PFSK-1 (cell line): ENCODE measurements around the gene SMIM45.

Source experiments
- FOXP2 ChIP-seq: optimal IDR thresholded peaks from 2 replicates; pipeline ENCODE3; 2011; ENCODE audit warnings: borderline replicate concordance, control low read depth, inconsistent platforms; ENCODE audit not compliant: insufficient read depth; ENCODE audit errors: extremely low read length, extremely low read depth
- POLR2AphosphoS5 ChIP-seq: IDR thresholded peaks from 2 replicates; pipeline ENCODE4 v1.6.1; 2012; ENCODE audit warnings: low read depth, mild to moderate bottlenecking, control low read depth, low read length, moderate library complexity
- REST ChIP-seq, 2 experiments: IDR thresholded peaks; 2 replicates each; pipeline versions ENCODE4 v1.6.1 to v1.8.0; 2011 to 2012; ENCODE audit warnings: low read depth in 2 of 2, low read length in 2 of 2, control low read depth in 1 of 2, inconsistent platforms in 1 of 2, mild to moderate bottlenecking in 1 of 2, moderate library complexity in 1 of 2; ENCODE audit not compliant: insufficient read depth in 1 of 2
- SIN3A ChIP-seq: IDR thresholded peaks from 2 replicates; pipeline ENCODE4 v1.6.1; 2012; ENCODE audit warnings: mild to moderate bottlenecking, low read length, moderate library complexity, borderline replicate concordance; ENCODE audit not compliant: insufficient read depth
- TAF1 ChIP-seq: IDR thresholded peaks from 2 replicates; pipeline ENCODE4 v1.6.1; 2012; ENCODE audit warnings: low read length, control low read depth, borderline replicate concordance; ENCODE audit not compliant: insufficient read depth

Gene SMIM45

GRCh38 chr22:41917375-41917902 is 34.5 kb upstream of the SMIM45 start:
- TF ChIP-seq SIN3A (no peak), TAF1 (no peak), FOXP2 (no peak), REST (IDR thresholded peaks at IDR 0.05; ENCODE audit: insufficient read depth in 1 of 2, low read depth in 2 of 2, low read length in 2 of 2) (no peak), POLR2AphosphoS5 (no peak)

- no peak for TF ChIP-seq REST (IDR thresholded peaks at IDR 0.05; ENCODE audit: insufficient read depth in 1 of 2, low read depth in 2 of 2, low read length in 2 of 2)
- TF ChIP-seq SIN3A: no peak
- TF ChIP-seq POLR2AphosphoS5: no peak
- TF ChIP-seq TAF1: no peak
- no peak for TF ChIP-seq FOXP2
Measured at GRCh38 chr22:41917903-41918791, 33.8 kb upstream of the SMIM45 start.

- TF ChIP-seq REST (IDR thresholded peaks at IDR 0.05; ENCODE audit: insufficient read depth in 1 of 2, low read depth in 2 of 2, low read length in 2 of 2) (no peak), FOXP2 (no peak), POLR2AphosphoS5 (no peak), SIN3A (no peak), TAF1 (no peak)
Measured at GRCh38 chr22:41919357-41920224, 32.4 kb upstream of the SMIM45 start.

GRCh38 chr22:41920271-41920976 is 31.5 kb upstream of the SMIM45 start:
- TF ChIP-seq FOXP2 (no peak), TAF1 (no peak), POLR2AphosphoS5 (no peak), SIN3A (no peak), REST (IDR thresholded peaks at IDR 0.05; ENCODE audit: insufficient read depth in 1 of 2, low read depth in 2 of 2, low read length in 2 of 2) (no peak)
